GM04504 (cell line): ENCODE results near the gene FOXS1.

ENCODE experiments used
- DNase-seq: peaks from one replicate; pipeline ENCODE4 v3.0.0-alpha.2; 2012; ENCODE audit warnings: low read depth

FOXS1 gene

DNA sequence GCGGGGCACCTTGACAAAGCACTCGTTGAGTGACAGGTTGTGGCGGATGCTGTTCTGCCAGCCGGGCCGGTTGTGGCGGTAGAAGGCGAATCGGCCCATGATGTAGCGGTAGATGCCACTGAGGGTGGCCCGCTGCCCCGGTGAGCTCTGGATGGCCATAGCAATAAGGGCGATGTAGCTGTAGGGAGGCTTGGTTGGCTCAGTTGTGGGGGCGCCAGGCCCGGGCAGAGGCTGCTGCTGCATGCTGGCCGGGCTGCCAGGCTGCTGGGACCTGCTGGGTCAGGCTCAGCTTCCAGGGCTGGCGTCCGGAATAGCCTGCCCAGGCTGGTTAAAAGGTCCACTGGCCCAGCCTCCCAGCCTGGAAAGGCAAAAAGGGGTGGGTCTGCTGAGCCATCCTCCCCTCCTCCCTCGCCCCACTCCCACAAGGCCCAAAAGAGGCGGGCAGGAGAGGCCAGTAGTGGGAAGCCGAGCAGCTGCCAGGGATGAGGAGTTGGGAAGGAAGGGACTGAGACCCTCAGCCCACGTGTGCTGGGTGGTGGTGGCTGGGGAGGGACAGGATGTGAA lies at the start of gene FOXS1:
Gene FOXS1 (minus strand): TSS at position 305 of the 564 bp plus-strand sequence. CDS start 62 bp downstream, at position 243.
- DNase-seq = no peak

DNA sequence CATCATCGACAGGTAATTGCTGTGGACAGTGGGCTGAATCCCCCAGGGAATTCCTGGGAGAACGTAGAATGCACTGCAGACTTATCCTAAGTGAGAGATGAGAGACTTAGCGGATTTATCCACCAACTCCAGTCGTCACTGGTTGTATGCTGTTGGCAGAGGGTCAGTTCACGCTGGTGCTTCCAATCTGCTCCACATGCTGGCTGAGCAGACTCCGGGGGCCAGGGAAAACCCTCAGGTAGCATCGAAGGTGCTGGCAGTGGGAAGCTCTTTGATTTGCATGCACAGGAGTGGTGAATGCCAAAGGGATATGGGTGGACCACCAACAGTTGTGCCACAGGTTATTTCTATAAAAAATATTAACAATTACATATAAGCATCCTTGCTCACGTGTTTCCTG lies 45.2 kb upstream of the FOXS1 start:
- no peak for DNase-seq

DNA sequence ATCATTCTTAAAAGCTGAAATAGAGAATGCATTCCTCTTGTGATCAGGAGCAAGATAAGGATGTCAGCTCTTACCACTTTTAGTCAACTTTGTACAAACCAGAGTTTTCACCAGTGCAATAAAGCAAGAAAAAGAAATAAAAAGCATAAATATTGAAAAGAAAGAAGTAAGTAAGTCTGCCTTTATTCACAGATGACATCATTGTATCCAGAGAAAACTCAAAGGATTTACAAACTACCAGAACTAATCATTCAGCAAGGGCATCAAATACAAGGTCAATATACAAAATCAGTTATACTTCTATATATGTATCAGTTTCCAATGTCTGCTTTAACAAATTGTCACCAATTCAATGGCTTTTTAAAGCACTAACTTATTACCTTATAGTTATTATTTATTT lies 38.4 kb upstream of the FOXS1 start:
- DNase-seq = no peak

DNA sequence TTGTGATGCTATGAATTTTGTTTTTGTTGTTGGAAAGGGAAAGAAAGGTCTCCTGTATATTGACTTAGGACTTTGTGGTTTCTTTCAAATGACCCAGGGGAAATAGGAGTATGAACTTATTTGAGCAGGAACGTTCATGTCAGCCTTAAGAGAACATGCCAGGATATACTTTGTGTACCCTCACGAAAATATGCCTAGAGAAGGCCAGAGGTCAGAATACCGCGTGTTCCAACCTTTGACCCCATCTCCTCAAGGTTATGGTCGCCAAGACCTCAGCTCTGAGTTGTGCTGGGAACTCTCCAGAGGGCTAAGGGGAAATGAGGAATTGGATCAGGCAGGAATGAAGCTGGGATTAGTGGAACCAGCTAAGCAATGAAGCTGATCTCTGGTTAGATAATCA lies 36.5 kb upstream of the FOXS1 start:
- no peak for DNase-seq

DNA sequence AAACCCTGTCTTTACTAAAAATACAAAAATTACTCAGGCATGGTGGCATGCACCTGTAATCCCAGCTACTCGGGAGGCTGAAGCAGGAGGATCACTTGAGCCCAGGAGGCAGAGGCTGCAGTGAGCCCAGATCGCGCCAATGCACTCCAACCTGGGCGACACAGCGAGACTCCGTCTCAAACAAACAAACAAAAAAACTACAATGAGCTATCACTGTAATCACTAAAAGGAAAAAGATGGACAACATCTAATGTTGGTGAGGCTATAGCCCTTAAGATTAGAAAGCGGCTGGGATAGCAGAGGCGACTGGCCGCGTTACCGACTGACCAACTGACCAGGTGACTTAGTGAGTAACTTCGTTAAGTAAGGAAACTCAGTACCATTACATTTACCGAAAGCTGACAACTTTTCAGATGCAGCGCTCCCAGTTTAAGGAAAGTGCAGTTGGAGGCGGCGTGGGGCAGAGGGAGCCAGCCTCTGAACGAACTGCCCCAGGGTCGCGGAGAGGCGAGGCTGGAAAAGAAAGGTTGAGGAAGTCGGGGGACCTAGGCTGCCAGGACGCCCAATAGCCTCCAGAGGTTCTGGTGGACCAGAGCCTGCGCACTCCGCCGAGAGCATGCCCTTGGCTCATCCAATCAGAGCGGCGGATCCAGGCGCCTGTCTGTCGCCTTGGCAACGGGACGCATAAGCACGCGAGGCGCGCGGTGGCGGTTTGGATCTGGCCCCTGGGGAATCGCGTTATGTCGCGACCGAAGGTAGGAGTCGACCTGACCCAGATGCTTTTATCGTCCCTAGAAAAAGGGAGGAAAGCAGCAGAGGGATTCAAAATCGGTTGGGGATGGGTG lies 34.0 kb upstream of the FOXS1 start:
- peak; percentile 89 for DNase-seq

DNA sequence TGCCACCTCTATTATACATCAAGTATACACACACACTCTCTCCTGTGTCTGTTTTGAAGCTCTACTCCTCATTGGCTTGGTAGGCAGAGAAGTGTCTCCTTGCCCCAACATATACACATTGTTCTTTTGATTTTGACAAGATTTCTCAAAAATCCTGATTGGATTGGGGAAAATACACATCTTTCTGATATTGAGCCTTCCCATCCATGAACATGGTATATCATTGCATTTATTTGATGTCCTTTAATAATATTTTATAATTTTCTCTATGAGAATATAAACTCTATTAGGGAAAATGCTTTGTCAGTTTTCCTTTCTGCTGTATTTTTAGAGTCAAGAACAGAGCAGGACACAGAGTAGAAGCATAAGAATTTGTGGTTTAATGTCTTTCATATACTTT lies 32.3 kb upstream of the FOXS1 start:
- DNase-seq = no peak

DNA sequence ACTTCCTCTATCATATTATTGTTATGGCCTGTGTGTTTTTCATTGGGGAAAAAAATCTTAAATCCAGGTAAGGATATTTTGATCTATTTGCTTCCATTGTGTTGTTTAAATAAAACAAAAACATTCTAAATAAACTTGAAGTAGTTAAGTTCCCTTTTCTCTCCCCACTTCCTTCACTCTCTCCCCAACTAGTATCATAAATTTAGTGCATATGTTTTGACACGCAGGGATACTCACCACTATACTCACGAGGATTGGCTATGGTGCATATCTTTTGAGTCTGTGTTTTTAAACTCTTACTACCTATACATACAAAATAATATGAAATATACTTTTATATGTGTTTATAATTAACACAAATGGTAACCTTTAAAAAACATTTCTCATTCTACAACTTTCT lies 30.3 kb upstream of the FOXS1 start:
- DNase-seq = no peak

DNA sequence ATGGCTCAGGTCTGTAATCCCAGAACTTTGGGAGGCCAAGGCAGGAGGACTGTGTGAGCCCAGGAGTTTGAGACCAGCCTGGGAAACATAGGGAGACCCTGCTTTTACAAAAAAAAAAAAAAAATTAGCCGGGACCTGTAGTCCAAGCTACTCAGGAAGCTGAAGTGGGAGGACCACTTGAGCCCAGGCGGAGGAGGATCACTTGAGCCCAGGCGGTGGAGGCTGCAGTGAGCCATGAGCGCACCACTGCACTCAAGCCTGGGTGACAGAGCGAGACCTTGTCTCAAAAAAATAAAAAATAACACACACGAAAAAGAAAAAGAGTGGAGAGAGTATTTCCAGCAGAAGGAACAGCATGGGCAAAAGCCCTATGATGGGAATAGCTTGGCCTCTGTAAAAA lies 27.0 kb upstream of the FOXS1 start:
- DNase-seq = no peak

DNA sequence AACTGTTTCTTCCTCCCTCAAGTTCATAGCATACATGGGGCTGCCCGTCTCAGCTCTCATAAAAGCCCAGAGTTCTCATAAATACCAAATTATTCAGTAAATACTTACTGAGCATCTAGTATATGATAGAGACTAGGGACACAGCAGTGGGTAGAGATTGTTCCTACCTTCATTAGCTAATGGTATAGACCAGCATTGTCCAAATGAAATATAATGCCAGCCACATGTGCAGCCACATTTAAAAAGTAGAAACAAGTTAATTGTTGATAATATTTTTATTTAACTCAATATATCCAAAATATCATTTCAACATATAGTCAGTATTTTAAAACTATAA lies 26.2 kb upstream of the FOXS1 start:
- no peak for DNase-seq

DNA sequence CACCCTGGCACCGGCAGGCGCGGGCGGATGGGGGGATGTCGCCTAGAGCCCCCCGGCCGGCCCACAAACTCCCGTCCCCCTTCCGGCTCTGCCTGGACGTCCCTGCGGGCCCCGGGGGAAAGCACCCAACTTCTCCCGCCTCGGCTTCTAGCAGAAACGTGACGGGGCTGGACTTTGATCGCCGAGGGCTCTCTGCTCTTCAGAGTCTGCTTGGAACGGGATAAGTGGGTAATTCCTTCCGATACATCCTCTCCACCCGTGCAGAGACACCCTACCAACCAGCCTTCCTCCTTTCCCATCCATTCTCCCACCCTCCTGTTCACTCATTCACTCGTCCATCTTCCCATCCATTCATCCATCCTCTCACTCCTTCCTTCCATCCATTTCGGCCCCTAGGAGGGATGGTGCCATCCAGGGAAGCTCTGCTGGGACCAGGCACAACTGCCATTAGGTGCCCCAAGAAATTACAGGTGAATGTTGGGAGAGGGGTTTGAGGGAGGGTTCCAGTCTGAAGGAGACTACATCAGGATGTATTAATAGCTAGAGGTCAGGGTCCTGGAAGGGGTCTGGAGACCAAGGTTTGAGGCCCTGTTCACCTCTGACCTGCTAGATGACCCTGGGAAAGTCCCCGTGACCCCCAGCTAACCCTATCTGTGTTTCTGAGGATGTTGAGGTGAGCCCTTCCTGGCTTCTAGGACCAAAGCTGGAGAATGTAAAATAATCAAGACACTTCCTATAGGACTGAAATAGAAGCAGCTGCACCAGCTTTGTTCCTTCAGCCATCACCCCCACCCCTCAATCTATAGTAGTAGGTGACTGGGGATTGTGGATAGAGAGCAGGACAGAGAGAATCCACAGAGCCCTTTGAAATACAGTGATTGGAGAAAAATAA lies 25.6 kb upstream of the FOXS1 start:
- no peak for DNase-seq

DNA sequence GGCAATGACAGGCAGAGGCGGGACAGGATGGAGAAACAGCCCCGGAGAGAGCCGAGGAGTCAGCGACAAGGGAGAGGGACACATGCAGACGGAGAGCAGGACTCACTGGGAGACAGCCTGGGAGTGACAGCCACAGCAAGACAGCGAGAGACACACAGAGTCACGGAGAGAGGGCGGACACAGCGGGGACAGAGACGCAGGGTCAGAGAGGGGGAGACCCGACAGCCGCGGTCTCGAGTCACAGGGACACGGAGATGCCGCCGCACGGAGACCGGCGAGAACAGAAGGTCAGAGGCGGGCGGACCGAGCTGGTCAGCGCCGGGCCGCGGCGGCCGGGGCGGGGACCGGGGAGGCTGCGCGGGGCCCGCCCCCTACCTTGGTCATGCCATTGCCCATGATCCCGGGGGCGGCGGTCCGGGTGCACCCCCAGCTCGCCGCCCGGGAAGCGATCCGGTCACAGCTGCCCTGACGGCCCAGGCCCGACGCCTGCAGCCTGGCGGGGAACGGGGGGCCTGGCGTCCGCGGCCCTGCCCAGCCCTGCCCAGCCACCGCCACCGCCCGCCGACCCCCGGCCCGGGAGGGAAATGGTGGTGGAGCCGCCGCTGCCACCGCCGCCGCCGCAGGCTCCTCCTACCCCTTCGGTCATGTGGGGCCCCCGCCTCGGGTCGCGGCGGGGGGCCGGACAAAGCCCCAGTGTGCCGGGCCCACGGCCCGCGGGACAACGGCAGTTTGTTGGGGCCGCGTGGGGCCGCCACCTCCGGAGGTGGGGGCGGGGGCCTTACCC lies 24.7 kb upstream of the FOXS1 start, which contains the start of the genes DUSP15 and TTLL9:
Gene DUSP15 (minus strand): TSS at position 586 of the 784 bp plus-strand sequence. CDS start 190 bp downstream, at position 396.
Gene TTLL9 (plus strand): TSS at position 693 of the 784 bp plus-strand sequence. CDS start 493 bp downstream, outside the sequence.
- no peak for DNase-seq

DNA sequence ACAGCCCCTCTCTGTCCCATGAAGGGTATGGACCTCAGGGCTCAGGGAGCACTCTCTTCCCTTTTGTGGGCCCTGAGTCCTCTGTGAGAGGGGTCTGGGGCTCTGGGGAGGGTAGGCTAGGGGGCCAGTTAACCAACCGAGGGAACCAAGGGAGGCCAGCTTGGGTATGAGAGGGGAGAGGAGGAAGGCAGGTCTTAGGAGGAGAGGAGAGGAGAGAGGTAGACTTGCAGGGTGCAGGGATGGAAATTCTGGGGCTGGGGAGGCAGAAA lies 24.2 kb upstream of the FOXS1 start:
- no peak for DNase-seq

DNA sequence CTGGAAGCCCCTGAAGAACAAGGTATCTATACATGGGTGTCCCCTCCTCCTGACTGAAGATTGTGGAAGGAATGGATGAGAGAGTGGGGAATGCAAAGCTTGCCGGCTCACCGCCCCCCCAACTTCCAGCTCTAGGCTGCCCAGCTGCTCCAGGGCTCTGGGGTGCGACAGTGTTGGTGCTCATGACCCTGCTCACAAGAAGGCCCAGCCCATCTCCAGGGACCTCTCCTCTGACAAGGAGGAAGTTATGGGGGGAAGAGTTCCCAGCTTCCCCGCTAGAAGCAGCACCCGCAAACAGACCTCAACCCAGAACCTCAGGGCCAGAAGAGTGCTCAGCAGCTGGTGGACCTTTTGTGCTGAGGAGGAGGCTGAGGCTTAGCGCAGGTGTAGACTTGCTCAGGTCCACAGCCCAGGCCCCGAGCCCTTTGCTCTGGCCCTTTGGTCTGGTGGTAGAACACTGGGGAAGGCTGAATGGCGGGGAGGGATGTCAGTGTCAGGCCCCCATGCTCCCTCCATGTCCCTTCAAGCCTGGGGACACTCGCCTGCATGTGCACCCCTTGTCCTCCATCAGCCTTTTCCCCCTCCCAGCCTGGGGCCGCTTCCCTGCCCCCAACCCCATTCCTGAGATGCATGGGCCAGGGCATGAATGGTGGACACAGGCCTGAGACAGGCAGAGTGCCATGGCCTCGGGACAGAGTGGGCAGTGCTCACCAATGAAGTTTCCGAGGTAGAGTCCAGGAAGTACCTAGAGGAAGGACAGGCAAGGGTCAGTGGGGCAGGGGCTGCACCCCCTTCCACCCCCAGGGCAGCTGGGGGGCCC lies 23.7 kb upstream of the FOXS1 start:
- no peak for DNase-seq

DNA sequence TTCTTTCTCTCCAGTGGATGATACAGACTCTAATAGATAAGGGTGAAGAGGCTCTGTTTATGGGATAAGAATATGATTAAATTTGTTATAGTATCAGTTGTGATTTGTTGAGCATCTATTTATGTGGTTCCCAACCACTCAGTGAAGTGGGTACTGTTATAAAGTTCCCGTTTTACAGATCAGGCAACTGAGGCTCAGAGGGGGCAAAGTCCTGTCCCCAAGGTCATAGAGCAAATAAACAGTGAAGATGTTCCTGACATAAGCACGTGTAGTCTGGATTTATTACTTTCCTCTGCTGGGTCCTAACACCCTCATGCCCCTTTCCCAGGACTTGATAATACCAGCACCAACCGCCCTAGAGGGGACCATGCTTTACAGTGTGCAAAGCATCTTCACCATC lies 20.8 kb upstream of the FOXS1 start:
- no peak for DNase-seq

DNA sequence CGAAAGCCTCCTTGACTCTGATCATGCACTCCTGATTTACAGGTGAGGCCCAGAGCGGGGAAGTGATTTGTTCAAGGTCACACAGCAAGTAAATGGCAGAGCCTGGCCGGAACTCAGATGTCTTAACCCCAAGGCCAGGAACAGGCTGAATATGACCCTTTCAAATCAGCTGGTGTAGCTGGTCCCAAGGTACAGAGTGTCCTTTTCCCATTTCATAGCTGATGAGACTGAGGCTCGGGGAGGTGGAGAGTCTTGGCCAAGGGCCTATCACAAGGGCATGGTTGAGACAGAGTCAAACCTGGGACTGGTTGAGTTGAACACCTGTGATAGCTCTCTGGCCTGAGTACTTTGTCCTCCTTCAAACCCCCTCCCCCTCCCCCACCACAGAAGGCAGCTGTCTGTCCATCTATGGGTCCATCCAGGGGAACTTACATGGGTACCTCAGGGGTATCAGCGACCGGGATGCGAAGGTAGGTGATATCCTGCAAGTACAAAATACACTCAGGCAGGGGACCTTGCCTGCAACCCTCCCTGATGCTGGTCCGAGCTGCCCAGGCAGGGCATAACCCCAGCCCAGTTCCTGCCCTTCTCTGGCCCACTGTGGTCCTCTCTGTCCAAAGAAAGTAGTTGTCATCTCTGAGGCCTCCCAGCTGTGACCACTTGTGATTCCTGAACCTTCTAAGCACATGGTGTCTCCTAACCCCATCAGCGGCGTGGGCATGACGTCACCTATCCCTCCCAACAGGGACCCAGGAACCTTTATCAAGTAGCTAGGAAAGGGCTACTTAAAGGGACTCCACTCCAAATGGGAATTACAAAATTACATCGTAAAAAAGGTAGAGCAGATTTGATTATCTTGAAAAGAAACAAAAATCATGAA lies 19.4 kb upstream of the FOXS1 start:
- DNase-seq = no peak

DNA sequence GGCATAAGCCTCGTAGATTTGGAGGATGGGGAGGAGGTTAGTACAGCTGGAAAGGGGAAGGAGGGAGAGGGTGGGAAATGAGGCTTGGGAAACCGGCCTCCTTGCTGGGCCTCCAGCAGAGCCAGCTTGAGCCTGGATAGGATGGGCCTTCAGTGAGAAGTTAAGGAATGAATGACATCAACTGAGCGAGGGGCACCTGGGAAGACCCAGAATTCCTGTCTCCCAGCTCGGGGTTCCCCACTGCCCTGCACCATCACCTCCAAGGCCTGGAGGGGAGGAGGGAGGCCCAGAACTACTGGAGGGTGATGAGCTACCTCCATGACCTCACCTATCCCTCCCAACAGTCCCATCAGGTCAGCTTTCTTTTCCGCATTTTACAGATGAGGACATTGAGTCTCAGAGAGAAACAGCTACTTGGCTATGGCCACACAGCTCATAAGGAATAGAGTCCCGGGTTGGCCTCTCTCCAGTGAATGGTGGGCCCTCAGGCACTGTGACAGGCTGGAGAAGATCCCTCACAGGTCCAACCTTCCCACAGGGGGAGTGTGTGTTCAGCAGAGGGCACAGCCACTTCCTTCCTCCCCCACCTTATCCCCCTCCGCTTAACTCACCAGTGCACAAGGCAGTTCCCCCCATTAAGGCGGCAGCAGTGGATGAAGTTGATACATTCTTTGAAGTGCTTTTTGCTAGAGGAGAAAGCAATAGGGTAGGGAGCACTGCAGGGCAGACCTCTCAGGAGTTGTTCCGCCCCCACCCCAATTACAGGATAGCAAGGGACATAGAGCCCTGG lies 18.1 kb upstream of the FOXS1 start:
- no peak for DNase-seq

DNA sequence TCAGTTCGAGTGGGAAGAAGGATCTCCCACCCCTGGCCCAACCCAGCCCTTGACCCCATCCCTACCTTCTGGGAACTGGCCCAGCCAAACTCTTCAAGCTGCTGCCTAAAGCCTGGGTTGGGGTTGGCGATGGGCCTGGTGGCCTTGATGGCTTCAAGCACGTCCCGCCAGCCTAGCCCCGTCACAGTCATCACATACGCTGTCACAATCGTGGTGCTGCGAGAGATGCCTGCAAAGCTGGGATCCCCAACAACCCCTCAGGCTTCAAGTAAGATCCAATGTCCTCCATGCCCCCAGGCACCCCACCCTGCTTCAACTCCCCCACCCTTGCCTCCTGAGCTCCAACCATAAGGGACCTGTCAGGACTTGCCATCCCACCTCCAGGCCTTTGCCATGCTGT lies 17.1 kb upstream of the FOXS1 start:
- no peak for DNase-seq

DNA sequence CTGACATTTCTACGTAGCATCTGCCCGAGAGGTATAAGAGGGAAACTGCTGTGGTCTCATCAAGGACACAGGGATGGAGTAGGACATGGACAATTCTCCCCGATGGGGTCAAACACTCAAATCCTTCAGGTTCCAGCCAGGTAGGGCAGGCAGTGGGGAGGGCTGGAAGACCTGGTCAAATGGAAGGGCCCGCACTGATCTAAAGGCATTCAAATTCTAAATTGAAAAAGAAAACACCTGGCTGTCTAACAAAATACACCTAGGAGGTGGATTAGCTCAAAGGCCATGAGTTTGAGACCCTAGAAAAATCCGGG lies 16.7 kb upstream of the FOXS1 start:
- DNase-seq = no peak

DNA sequence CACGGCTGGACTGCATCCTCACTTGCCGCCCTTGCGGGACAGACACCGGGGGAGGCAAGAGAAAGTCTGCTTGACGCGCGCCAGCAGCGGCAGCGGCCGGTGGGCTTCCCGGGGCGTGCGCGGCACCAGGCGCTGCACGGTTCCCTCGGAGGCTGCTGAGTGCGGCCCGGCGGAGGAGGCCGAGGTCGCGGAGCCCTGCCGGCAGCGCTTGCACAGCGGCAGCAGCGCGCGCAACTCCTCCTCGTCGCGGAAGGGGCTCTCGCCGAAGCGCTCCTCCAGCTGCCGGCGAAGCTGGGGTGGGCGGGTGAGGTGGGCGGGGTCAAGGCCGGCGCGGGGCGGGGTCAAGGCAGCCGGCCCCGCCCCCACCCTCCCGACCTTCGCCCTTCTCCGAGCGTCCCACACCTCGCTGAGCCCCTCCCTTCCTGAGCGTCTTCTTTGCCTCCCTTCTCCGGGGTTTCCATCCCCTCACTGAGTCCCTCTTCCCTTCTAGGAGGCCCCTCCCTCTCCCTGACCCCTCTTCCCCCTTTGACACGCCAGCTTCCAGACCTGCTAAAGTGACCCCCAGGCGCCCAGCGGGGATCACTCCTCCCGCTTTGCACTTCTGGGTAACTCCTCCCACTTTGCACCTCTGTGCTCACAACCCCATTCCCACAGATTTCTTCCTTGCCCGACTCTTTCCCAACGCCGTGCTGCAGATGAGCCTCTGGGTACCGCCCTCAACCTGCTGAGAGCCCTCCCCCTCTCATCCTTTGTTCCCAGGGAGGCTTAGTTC lies 16.2 kb upstream of the FOXS1 start:
- DNase-seq = no peak
